HEK293 (cell line): Measurements from ENCODE around the gene DYNLRB1.

ENCODE experiments used
- CTCF ChIA-PET: fragments of 350-600 bp; formaldehyde crosslinking; extraction: SDS; loops from one replicate; lab custom pipeline; 2021; ENCODE audit warnings: antibody characterized with exemption; lab: Yijun Ruan, JAX
- POLR2A ChIA-PET: fragments of 300-600 bp; formaldehyde crosslinking; extraction: SDS; loops from one replicate; lab custom pipeline; 2020; ENCODE audit warnings: antibody characterized with exemption, inconsistent platforms; lab: Yijun Ruan, JAX
- H3K27ac ChIP-seq: fragments of 200-500 bp; sonication (Bioruptor generic); 2 replicates; pipeline ENCODE4 v1.5.1; 2014; ENCODE audit warnings: low read depth, low read length, control low read depth, inconsistent platforms; ENCODE audit errors: extremely low read depth
- H3K36me3 ChIP-seq, 2 experiments: fragments of 200-500 bp in 1 of 2; sonication (Bioruptor generic) in 1 of 2; 1 replicate in 1 of 2; 2 replicates in 1 of 2; pipeline ENCODE4 v1.5.1; 2014 to 2017; ENCODE audit warnings: inconsistent platforms in 2 of 2, low read length in 2 of 2; ENCODE audit not compliant: control insufficient read depth in 2 of 2, insufficient read depth in 1 of 2
- H3K4me1 ChIP-seq: fragments of 200-500 bp; sonication (Bioruptor generic); 2 replicates; pipeline ENCODE4 v1.5.1; 2014; ENCODE audit warnings: mild to moderate bottlenecking, low read length, inconsistent platforms; ENCODE audit not compliant: control insufficient read depth, insufficient read depth
- H3K4me3 ChIP-seq: 2 replicates; pipeline ENCODE4 v1.5.1; 2011; ENCODE audit warnings: low read depth, mild to moderate bottlenecking, control low read depth, low read length, moderate library complexity
- H3K9me3 ChIP-seq: fragments of 200-500 bp; sonication (Bioruptor generic); 2 replicates; pipeline ENCODE4 v1.5.1; 2014; ENCODE audit warnings: low read depth, low read length, inconsistent platforms; ENCODE audit not compliant: control insufficient read depth, insufficient read depth
- ATF2 ChIP-seq: fragments of 450-650 bp; formaldehyde crosslinking; IDR thresholded peaks from 2 replicates; pipeline ENCODE4 v1.5.1; 2016; ENCODE audit warnings: missing biosample characterization, missing genetic modification characterization, low read depth
- CTCF ChIP-seq: fragments of 450-650 bp; formaldehyde crosslinking; IDR thresholded peaks from 2 replicates; pipeline ENCODE4 v1.5.1; 2016; ENCODE audit warnings: missing biosample characterization, missing genetic modification characterization
- KLF1 ChIP-seq: fragments of 450-650 bp; formaldehyde crosslinking; IDR thresholded peaks from 2 replicates; pipeline ENCODE4 v1.5.1; 2016; ENCODE audit warnings: missing biosample characterization, missing genetic modification characterization
- KLF7 ChIP-seq: fragments of 450-650 bp; formaldehyde crosslinking; IDR thresholded peaks from 2 replicates; pipeline ENCODE4 v1.5.1; 2016; ENCODE audit warnings: missing biosample characterization, missing genetic modification characterization, borderline replicate concordance
- PATZ1 ChIP-seq: fragments of 450-650 bp; formaldehyde crosslinking; IDR thresholded peaks from 2 replicates; pipeline ENCODE4 v1.5.1; 2016; ENCODE audit warnings: missing biosample characterization, missing genetic modification characterization
- REPIN1 ChIP-seq: fragments of 450-650 bp; formaldehyde crosslinking; IDR thresholded peaks from 2 replicates; pipeline ENCODE4 v1.5.1; 2017; ENCODE audit warnings: missing biosample characterization, missing genetic modification characterization, low read depth
- ZBTB1 ChIP-seq: fragments of 450-650 bp; formaldehyde crosslinking; IDR thresholded peaks from 2 replicates; pipeline ENCODE4 v1.5.1; 2016; ENCODE audit warnings: missing biosample characterization, missing genetic modification characterization
- ZBTB49 ChIP-seq: fragments of 450-650 bp; formaldehyde crosslinking; IDR thresholded peaks from 2 replicates; pipeline ENCODE4 v1.5.1; 2016; ENCODE audit warnings: missing biosample characterization, missing genetic modification characterization, low read depth
- ZFHX2 ChIP-seq: fragments of 450-650 bp; formaldehyde crosslinking; conservative IDR thresholded peaks from 2 replicates; pipeline ENCODE4 v1.5.1; 2016; ENCODE audit warnings: missing biosample characterization, missing genetic modification characterization
- ZFP41 ChIP-seq: fragments of 450-650 bp; formaldehyde crosslinking; IDR thresholded peaks from 2 replicates; pipeline ENCODE4 v1.5.1; 2016; ENCODE audit warnings: missing biosample characterization, missing genetic modification characterization, borderline replicate concordance
- ZNF155 ChIP-seq: fragments of 450-650 bp; formaldehyde crosslinking; IDR thresholded peaks from 2 replicates; pipeline ENCODE4 v1.5.1; 2016; ENCODE audit warnings: missing biosample characterization, missing genetic modification characterization
- ZNF157 ChIP-seq: fragments of 450-650 bp; formaldehyde crosslinking; IDR thresholded peaks from 2 replicates; pipeline ENCODE4 v1.5.1; 2016; ENCODE audit warnings: missing biosample characterization, missing genetic modification characterization
- ZNF2 ChIP-seq: fragments of 450-650 bp; formaldehyde crosslinking; IDR thresholded peaks from 2 replicates; pipeline ENCODE4 v1.5.1; 2016; ENCODE audit warnings: missing biosample characterization, missing genetic modification characterization
- ZNF341 ChIP-seq: fragments of 450-650 bp; formaldehyde crosslinking; IDR thresholded peaks from 2 replicates; pipeline ENCODE4; 2016; ENCODE audit warnings: low read depth, missing biosample characterization, missing genetic modification characterization
- ZNF366 ChIP-seq: fragments of 450-650 bp; formaldehyde crosslinking; conservative IDR thresholded peaks from 2 replicates; pipeline ENCODE4 v1.5.1; 2016; ENCODE audit warnings: missing biosample characterization, missing genetic modification characterization
- ZNF449 ChIP-seq: fragments of 450-650 bp; formaldehyde crosslinking; IDR thresholded peaks from 2 replicates; pipeline ENCODE4 v1.5.1; 2017; ENCODE audit warnings: missing biosample characterization, mild to moderate bottlenecking, missing genetic modification characterization, moderate library complexity
- ZNF560 ChIP-seq: fragments of 450-650 bp; formaldehyde crosslinking; IDR thresholded peaks from 2 replicates; pipeline ENCODE4 v1.5.1; 2017; ENCODE audit warnings: missing biosample characterization, missing genetic modification characterization, borderline replicate concordance
- ZNF621 ChIP-seq: fragments of 450-650 bp; formaldehyde crosslinking; IDR thresholded peaks from 2 replicates; pipeline ENCODE4 v1.5.1; 2017; ENCODE audit warnings: missing biosample characterization, missing genetic modification characterization
- ZNF624 ChIP-seq: fragments of 450-650 bp; formaldehyde crosslinking; IDR thresholded peaks from 2 replicates; pipeline ENCODE4 v1.5.1; 2017; ENCODE audit warnings: missing biosample characterization, missing genetic modification characterization
- ZNF660 ChIP-seq: fragments of 450-650 bp; IDR thresholded peaks from 2 replicates; pipeline ENCODE4 v1.5.1; 2018; ENCODE audit warnings: missing biosample characterization, mild to moderate bottlenecking, missing genetic modification characterization

Gene DYNLRB1

GRCh38 chr20:34535857-34536256 is 19.6 kb downstream of the DYNLRB1 start:
- CTCF ChIA-PET: interaction anchor here (1.4 kb wide), 1 partner anchor 13 kb away, joined by 4 read pairs; no protein-coding TSS in a partner anchor
- Histone ChIP-seq H3K4me3 (no peak overlapping the region), H3K27ac (no peak overlapping the region), H3K9me3 (no peaks in the 10 kb centered on the region)
- TF ChIP-seq ZNF624 (tag by site-specific recombination): no peak
- TF ChIP-seq PATZ1 (tag by site-specific recombination): no peak
- no peak for TF ChIP-seq REPIN1 (tag by site-specific recombination)
- TF ChIP-seq ZNF660 (tag by site-specific recombination): no peak
- TF ChIP-seq ZNF366 (tag by site-specific recombination): no peak
- TF ChIP-seq ZBTB1 (tag by site-specific recombination): no peak
- no peak for TF ChIP-seq KLF1 (tag by site-specific recombination)
- no peak for TF ChIP-seq ZNF155
- TF ChIP-seq ZNF449 (tag by site-specific recombination): no peak
- no peak for TF ChIP-seq ZNF621
- TF ChIP-seq ZBTB49 (tag by site-specific recombination): no peak
- no peak for TF ChIP-seq CTCF (tag by site-specific recombination)
- TF ChIP-seq ZFP41 (tag by site-specific recombination): no peak
- no peak for TF ChIP-seq ZNF341 (tag by site-specific recombination)
- TF ChIP-seq ATF2 (tag by site-specific recombination): no peak
- TF ChIP-seq, all 188 proteins: peak for 0
- no peaks in the 10 kb centered on the region for H3K4me1 ChIP-seq
- POLR2A ChIA-PET: no interaction called here
- peaks cover 0 to 92% of the 10 kb centered on the region in 2 experiments; a peak in 2 of 3 replicates for H3K36me3 ChIP-seq

- Histone ChIP-seq H3K4me1 (no peaks in the 10 kb centered on the region), H3K27ac (no peak overlapping the region), H3K36me3 (peaks cover 0 to 92% of the 10 kb centered on the region in 2 experiments; a peak in 2 of 3 replicates), H3K9me3 (no peaks in the 10 kb centered on the region), H3K4me3 (no peak overlapping the region)
- ChIA-PET CTCF (interaction anchor here (0.6 to 2.6 kb wide), 11 partner anchors 14 to 1051 kb away, joined by 3 to 9 read pairs (median 4); no protein-coding TSS in a partner anchor), POLR2A (no interaction called here)
- TF ChIP-seq KLF7 (tag by site-specific recombination) (no peak), ZNF2 (tag by site-specific recombination) (0 out of 2 replicates have a peak, but pooled peaks have one; percentile 27), ZNF560 (tag by site-specific recombination) (no peak), ZNF157 (no peak), ZFHX2 (tag by site-specific recombination) (0 out of 2 replicates have a peak, but pooled peaks have one; percentile 16), ZNF155 (no peak), CTCF (tag by site-specific recombination) (peak; percentile 75)
These were observed 20.7 kb downstream of the DYNLRB1 start for GRCh38 chr20:34536798-34537394.
